Upper lobe of right lung (tissue), 1 donor: ENCODE results near the gene TXNRD1. TPM values are rescaled to one million over a fixed set of nuclear protein-coding genes. Genes with fewer than 3 reads are reported as not detected.

Source experiments
- ATAC-seq: fragments of 200-7000 bp; cut with Tn5 transposase; one replicate; pipeline ENCODE4 v1.9.1; 2020; ENCODE audit warnings: mild to moderate bottlenecking, moderate library complexity
- DNase-seq: peaks from one replicate; pipeline ENCODE4 v3.0.0-alpha.2; 2020
- H3K27ac ChIP-seq: fragments of 200-600 bp; one replicate; pipeline ENCODE4 v1.8.0; 2022
- H3K27me3 ChIP-seq: fragments of 200-600 bp; one replicate; pipeline ENCODE4 v1.8.0; 2022; ENCODE audit warnings: mild to moderate bottlenecking
- H3K36me3 ChIP-seq: fragments of 200-600 bp; one replicate; pipeline ENCODE4 v1.8.0; 2022
- H3K4me1 ChIP-seq: fragments of 200-600 bp; one replicate; pipeline ENCODE4 v1.8.0; 2022
- H3K4me3 ChIP-seq: fragments of 200-600 bp; one replicate; pipeline ENCODE4 v1.8.0; 2022; ENCODE audit warnings: mild to moderate bottlenecking
- H3K9me3 ChIP-seq: fragments of 200-600 bp; one replicate; pipeline ENCODE4 v1.8.0; 2022
- intact Hi-C: fragments of 100-400 bp; cut with DNase I; formaldehyde crosslinking; loops from one replicate; pipeline ENCODE4 v1.11.0; 2022
- total RNA-seq: library from RNA; stranded (reverse); fragmentation: NEBNext Ultra II Directional; extraction: Animal tissue kit (Norgen Biotek cat#: 25700); gene quantifications from one replicate; pipeline ENCODE4 v1.2.1, GENCODE V29; 2021
- TF ChIP-seq, protein P1 (sequence below): fragments of 200-600 bp; IDR thresholded peaks from one replicate; pipeline ENCODE4 v1.8.0; 2022; ENCODE audit warnings: antibody characterized with exemption
- donor health status: DM: no; HTN: yes; CAD: no; lungs with severe emphysema.

TXNRD1 gene
- total RNA-seq, 1 donor from 2014 or later: 161 TPM

DNA sequence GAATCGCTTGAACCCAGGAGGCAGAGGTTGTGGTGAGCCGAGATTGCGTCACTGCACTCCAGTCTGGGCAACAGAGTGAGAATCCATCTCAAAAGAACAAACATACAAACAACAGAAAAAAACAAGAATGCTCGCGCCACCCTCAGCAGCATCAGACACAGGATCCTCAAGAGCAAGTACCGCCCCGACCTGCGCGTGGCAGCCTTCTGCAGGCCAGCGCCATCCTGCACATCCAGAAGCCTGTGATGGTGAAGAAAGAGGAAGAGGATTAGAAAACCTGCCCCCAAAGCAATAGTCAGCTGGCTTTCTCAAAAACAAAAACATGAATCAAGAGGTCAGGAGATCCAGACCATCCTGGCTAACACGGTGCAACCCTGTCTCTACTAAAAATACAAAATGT lies 57.9 kb downstream of the TXNRD1 start:
- intact Hi-C loops: no loop called here
- TF ChIP-seq, protein P1, sequence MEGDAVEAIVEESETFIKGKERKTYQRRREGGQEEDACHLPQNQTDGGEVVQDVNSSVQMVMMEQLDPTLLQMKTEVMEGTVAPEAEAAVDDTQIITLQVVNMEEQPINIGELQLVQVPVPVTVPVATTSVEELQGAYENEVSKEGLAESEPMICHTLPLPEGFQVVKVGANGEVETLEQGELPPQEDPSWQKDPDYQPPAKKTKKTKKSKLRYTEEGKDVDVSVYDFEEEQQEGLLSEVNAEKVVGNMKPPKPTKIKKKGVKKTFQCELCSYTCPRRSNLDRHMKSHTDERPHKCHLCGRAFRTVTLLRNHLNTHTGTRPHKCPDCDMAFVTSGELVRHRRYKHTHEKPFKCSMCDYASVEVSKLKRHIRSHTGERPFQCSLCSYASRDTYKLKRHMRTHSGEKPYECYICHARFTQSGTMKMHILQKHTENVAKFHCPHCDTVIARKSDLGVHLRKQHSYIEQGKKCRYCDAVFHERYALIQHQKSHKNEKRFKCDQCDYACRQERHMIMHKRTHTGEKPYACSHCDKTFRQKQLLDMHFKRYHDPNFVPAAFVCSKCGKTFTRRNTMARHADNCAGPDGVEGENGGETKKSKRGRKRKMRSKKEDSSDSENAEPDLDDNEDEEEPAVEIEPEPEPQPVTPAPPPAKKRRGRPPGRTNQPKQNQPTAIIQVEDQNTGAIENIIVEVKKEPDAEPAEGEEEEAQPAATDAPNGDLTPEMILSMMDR: no peak
- Histone ChIP-seq H3K36me3 (no peaks in the 10 kb centered on the region), H3K27me3 (no peaks in the 10 kb centered on the region), H3K4me1 (no peaks in the 10 kb centered on the region), H3K4me3 (no peak overlapping the region), H3K9me3 (no peaks in the 10 kb centered on the region), H3K27ac (no peak overlapping the region)
- ATAC-seq (no peak), DNase-seq (no peak)

DNA sequence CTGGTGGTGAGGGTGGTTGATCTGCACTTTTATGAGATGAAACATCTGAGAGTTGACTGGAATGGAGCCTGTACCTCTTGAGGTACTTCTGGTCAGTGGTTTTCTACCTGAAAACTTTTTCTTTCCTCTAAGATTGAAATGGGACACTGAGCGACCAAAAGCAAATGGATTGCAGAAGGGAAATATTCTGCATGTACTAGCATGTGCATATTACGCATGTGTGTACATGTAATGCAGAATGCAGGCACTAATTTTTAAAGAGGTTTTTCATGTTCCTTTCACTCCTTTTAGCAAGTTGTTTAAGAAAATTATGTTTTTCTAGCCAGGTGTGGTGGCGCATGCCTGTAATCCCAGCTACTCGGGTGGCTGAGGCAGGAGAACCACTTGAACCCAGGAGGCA lies 59.2 kb downstream of the TXNRD1 start:
- TF ChIP-seq, protein P1: no peak
- intact Hi-C loops: no loop called here
- no peak overlapping the region for H3K4me3 ChIP-seq
- ATAC-seq: no peak
- H3K27me3 ChIP-seq: no peaks in the 10 kb centered on the region
- no peaks in the 10 kb centered on the region for H3K4me1 ChIP-seq
- H3K36me3 ChIP-seq: no peaks in the 10 kb centered on the region
- H3K9me3 ChIP-seq: no peaks in the 10 kb centered on the region
- no peak overlapping the region for H3K27ac ChIP-seq
- DNase-seq: no peak

DNA sequence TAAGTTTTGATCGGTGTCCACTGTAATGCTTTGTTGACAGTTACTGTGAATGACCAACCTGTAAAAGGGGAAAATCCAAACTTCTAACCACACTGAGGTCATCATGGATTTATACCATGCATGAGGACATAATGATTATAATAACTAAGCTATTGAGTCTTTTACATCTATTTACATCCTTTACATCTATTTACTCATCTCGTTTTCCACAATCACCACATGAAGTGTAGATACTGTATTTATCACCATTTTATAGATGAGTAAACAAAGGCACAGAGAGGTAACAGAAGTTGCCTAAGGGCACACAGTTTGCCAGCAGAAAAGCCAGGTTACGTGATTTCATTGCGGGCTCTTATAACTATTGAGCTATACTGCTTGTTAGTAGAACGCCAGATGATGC lies 60.1 kb downstream of the TXNRD1 start:
- H3K4me3 ChIP-seq: peak overlapping the region; percentile 5
- TF ChIP-seq, protein P1: no peak
- H3K4me1 ChIP-seq: peaks cover 6% of the 10 kb centered on the region
- peak overlapping the region; percentile 64 for H3K27ac ChIP-seq
- H3K36me3 ChIP-seq: no peaks in the 10 kb centered on the region
- intact Hi-C loops: no loop called here
- H3K9me3 ChIP-seq: no peaks in the 10 kb centered on the region
- ATAC-seq: no peak
- no peak for DNase-seq
- no peaks in the 10 kb centered on the region for H3K27me3 ChIP-seq

DNA sequence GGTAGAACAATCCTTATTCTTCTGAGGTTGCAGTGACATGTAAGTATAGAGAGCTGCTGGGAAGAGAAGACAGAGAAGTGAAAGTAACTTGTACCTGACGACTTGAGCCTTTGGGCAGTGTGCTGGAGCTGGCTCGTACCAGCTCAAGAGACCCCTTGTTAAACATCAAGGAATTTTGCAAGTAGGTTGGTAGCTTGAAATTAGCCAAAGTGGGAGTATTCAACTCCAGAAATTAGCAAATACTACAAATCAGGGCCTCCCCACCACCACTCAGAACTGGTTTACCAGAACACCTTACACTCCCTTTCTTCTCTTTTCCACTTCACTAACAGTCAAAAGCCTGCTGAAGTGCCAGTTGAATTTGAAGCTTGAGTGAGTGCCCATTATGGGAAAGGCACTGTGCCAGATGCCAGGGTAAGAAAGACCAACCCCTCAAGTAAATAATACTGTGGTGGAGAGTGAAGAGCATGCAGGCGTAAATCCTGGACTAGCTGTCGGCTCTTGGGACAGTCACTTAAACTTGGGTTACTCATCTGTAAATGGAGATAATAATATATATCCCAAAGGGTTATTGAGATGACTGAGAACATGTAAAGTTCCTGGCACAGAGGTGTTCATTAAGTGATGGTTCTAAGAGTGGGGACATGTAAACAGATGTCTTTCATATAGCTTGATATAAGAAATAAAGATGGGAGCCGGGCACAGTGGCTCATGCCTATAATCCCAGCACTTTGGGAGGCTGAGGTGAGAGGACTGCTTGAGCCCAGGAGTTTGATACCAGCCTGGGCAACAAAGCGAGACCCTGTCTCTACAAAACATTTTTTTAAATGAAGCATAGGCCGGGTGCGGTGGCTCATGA lies 60.9 kb downstream of the TXNRD1 start:
- no peaks in the 10 kb centered on the region for H3K36me3 ChIP-seq
- peaks cover 6% of the 10 kb centered on the region for H3K4me1 ChIP-seq
- TF ChIP-seq, protein P1: no peak
- intact Hi-C loops: no loop called here
- H3K4me3 ChIP-seq: peak overlapping the region; percentile 5
- peak; percentile 74 for DNase-seq
- ATAC-seq: peak; percentile 89
- no peaks in the 10 kb centered on the region for H3K27me3 ChIP-seq
- H3K9me3 ChIP-seq: no peaks in the 10 kb centered on the region
- peak overlapping the region; percentile 64 for H3K27ac ChIP-seq

DNA sequence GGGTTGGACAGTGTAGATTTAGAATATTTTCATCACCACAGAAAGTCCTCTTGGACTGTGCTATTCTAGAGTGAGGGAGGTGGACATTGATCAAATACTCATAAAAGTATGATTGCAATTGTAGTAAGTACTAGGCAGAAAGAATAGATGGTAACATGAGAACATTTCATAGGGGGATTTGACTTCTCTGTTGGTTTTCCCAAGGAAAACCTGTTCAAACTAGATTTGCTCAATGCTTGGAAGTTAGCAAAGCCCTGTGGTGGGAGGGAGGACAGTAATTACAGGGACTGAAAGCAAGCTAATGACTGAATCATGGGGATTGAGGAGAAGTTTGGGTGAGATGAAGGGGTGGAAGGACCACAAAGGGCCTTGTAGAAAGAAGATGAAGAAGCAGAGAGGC lies 63.6 kb downstream of the TXNRD1 start:
- H3K9me3 ChIP-seq: no peaks in the 10 kb centered on the region
- no peaks in the 10 kb centered on the region for H3K36me3 ChIP-seq
- H3K27me3 ChIP-seq: no peaks in the 10 kb centered on the region
- no peak overlapping the region for H3K27ac ChIP-seq
- DNase-seq: no peak
- peaks cover 6% of the 10 kb centered on the region for H3K4me1 ChIP-seq
- intact Hi-C loops: no loop called here
- TF ChIP-seq, protein P1: no peak
- ATAC-seq: no peak
- no peak overlapping the region for H3K4me3 ChIP-seq
